IPS-18a (cell line): ENCODE data around the gene DOCK10.

Experiments
- H3K27ac ChIP-seq: one replicate; pipeline ENCODE4 v1.5.1; 2013; ENCODE audit warnings: low read length
- H3K27me3 ChIP-seq: one replicate; pipeline ENCODE4 v1.6.1; 2013; ENCODE audit warnings: mild to moderate bottlenecking, low read length; ENCODE audit not compliant: control insufficient read depth, insufficient read depth
- H3K36me3 ChIP-seq: one replicate; pipeline ENCODE4 v1.6.1; 2013; ENCODE audit warnings: low read depth, low read length; ENCODE audit not compliant: control insufficient read depth
- H3K4me1 ChIP-seq: one replicate; pipeline ENCODE4 v1.6.1; 2013; ENCODE audit warnings: low read depth, low read length; ENCODE audit not compliant: control insufficient read depth
- H3K4me3 ChIP-seq: one replicate; pipeline ENCODE4 v1.5.1; 2013; ENCODE audit warnings: low read length
- H3K9ac ChIP-seq: one replicate; pipeline ENCODE4 v1.6.1; 2013; ENCODE audit warnings: mild to moderate bottlenecking, low read length, moderate library complexity
- H3K9me3 ChIP-seq: one replicate; pipeline ENCODE4 v1.6.1; 2013; ENCODE audit warnings: low read depth, low read length; ENCODE audit not compliant: control insufficient read depth

The DOCK10 gene

DNA sequence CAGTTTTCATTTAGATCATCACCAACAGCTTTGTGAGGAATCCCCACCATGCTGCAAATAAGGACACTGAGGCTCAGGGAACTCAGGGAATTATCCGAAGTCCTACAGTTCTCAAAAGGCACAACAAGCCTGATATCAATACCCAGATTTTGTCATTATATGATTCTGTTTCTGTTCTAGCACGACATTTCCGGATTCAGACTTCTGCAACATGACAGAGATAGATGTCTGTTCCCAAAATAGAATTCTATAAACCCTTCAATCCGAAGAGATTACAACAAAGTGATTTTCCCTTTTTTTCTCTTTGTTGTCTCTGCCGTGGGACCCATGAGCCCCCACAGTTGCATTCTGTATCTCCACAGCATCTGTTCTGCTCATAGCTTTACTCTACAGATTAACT, 72.0 kb downstream of the DOCK10 start:
- Histone ChIP-seq H3K4me3 (no peak overlapping the region), H3K27ac (no peak overlapping the region), H3K36me3 (no peaks in the 10 kb centered on the region), H3K9me3 (no peaks in the 10 kb centered on the region), H3K9ac (no peak overlapping the region), H3K27me3 (no peaks in the 10 kb centered on the region), H3K4me1 (no peaks in the 10 kb centered on the region)

DNA sequence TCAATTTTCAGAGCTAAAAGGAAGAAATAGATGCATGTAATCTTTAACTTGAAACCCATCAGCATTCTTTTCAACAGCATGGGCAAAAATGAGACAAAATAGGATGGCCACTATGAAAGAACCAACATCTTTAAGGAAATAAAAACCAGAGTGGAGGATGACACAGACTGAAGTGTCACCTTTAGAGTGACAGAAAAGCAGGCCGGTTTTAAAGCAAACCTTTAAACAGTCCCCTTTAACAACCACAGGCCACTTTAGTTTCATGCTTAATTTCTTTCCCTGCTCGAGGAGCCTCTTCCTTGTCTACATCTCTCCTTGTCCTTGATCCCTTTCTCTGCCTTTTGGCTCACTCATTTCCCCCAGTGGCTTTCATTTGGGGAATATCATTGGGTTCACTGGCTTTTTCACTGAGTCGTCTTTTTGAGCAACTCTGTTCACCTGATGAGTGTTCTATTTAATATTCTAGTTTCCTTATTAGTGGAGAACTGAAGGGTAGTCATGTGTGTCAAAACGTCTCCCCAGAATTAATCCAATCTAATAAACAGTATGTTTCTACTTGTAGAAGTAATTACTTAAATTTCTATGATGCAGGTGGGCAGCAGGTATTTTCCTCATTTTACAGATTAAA, 72.5 kb downstream of the DOCK10 start:
- Histone ChIP-seq H3K27me3 (no peaks in the 10 kb centered on the region), H3K36me3 (no peaks in the 10 kb centered on the region), H3K9me3 (no peaks in the 10 kb centered on the region), H3K9ac (no peak overlapping the region), H3K4me3 (no peak overlapping the region), H3K27ac (no peak overlapping the region), H3K4me1 (no peaks in the 10 kb centered on the region)

DNA sequence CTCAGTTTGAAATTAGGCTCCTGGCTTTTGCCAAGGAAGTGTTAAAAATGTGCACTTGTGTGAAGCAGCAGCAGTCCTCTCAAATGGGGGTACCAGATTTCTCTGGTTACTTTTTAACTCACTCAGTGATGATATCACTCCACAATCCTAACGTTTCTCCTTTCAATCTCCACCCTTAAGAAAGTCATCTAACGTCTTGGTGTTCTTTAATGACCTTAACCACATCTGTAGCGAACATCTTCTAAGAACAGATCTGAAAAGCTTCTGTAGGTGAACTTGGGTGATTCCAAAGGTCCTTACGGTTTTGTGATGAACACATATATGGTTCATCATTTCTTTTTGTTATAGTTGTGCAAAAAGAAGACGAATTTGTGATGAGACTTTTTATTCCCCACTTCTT, 73.2 kb downstream of the DOCK10 start:
- no peaks in the 10 kb centered on the region for H3K9me3 ChIP-seq
- no peaks in the 10 kb centered on the region for H3K36me3 ChIP-seq
- H3K9ac ChIP-seq = no peak overlapping the region
- no peak overlapping the region for H3K27ac ChIP-seq
- no peak overlapping the region for H3K4me3 ChIP-seq
- H3K4me1 ChIP-seq = no peaks in the 10 kb centered on the region
- H3K27me3 ChIP-seq = no peaks in the 10 kb centered on the region

DNA sequence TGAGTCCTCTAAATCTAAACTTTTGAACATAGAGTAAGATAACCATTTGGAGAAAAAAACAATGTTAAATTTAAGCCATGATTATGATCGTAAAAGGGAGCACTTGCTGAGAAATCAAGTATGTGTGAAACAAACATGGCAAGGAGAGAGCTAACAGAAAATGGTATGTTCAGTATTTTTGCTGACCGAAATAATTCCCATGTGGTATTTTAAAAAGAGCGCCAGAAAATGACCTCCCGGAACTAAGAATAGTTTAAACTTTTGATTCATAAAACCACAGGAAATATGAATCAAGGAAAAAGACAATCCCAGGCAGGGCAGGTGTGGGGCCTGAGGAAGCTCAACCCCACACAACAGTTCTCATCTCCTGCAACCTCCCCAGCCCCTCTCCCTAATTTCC, 74.2 kb downstream of the DOCK10 start:
- Histone ChIP-seq H3K4me3 (no peak overlapping the region), H3K9me3 (no peaks in the 10 kb centered on the region), H3K4me1 (no peaks in the 10 kb centered on the region), H3K27ac (no peak overlapping the region), H3K27me3 (no peaks in the 10 kb centered on the region), H3K36me3 (no peaks in the 10 kb centered on the region), H3K9ac (no peak overlapping the region)

DNA sequence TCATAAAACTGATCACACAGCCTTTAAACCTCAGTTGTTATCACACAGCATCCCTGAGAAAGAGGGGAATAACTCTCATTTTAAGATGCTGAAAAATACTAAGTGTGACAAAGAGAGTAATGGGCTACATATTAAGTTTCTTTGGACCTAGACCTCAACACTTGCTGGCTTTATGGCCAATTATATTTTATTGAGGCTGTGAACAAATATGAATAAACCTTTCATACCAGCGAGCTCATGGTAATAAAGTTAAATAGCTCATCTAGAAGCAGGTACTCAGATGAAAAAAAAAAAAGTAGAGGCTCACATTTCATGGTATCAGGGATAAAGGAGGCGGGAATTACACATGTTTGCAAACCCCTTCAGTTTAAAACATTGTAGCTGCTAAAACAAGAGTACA, 75.7 kb downstream of the DOCK10 start:
- Histone ChIP-seq H3K9me3 (no peaks in the 10 kb centered on the region), H3K4me3 (no peak overlapping the region), H3K27me3 (no peaks in the 10 kb centered on the region), H3K4me1 (no peaks in the 10 kb centered on the region), H3K36me3 (no peaks in the 10 kb centered on the region), H3K9ac (no peak overlapping the region), H3K27ac (no peak overlapping the region)

DNA sequence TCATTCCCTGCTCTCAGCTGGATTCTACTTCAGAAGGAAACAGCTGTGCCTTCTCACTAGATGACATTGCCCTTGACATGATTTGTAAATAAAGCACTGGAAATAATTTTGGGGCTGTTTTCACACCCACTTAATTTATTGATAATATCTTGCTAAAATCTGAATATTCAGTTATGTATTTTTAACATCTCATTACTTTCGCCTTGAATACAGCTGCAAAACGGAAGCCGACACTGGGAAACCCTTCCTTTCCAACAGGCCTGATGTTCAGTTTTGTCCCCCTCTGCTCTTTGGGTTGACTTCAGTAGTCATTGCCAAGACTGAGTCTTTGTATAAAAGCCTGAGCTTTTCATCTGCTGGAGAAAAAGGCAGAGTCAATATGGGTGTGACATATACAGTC, 82.7 kb downstream of the DOCK10 start:
- Histone ChIP-seq H3K4me1 (no peaks in the 10 kb centered on the region), H3K36me3 (no peaks in the 10 kb centered on the region), H3K9me3 (no peaks in the 10 kb centered on the region), H3K9ac (no peak overlapping the region), H3K27me3 (no peaks in the 10 kb centered on the region), H3K27ac (no peak overlapping the region), H3K4me3 (no peak overlapping the region)

DNA sequence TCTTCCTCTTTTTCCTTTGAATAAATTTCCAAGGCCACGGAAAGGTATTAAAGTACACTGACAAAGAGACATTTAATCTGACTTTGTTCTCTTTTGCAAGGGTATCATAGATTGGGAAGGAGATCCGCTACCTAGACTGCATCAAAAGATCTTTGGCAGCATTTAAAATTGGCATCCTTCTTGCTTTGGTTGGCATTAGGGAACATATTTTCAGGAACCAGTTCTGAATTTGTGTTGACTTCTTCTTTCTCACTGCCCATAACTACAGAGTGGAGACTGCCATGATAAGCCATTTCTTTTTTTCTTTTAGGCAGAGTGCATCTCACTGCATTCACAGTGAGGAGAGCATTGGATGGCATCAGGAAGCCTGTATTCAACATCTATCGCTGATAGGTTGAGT, 83.4 kb downstream of the DOCK10 start:
- H3K4me1 ChIP-seq = no peaks in the 10 kb centered on the region
- H3K27me3 ChIP-seq = no peaks in the 10 kb centered on the region
- no peaks in the 10 kb centered on the region for H3K9me3 ChIP-seq
- no peak overlapping the region for H3K4me3 ChIP-seq
- no peak overlapping the region for H3K9ac ChIP-seq
- H3K36me3 ChIP-seq = no peaks in the 10 kb centered on the region
- no peak overlapping the region for H3K27ac ChIP-seq

DNA sequence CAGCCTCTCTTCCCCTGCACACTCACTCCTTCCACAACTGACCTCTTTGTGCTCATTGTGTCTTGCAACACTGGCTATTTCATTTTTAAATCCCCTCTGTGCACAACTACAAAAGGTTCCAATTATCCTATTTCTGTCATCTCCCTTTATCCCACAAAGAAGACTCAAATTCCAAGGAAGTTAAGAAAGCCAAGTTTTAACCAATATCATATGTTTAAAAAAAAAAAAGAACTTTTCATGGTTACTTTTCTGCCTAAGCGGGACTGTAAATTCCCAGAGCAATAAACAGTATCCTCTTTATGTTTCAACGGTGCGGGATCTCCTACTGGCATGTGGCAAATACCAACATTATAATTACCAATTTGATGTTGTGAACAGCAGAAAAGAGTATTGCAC, 83.8 kb downstream of the DOCK10 start:
- Histone ChIP-seq H3K4me3 (no peak overlapping the region), H3K9ac (no peak overlapping the region), H3K27me3 (no peaks in the 10 kb centered on the region), H3K36me3 (no peaks in the 10 kb centered on the region), H3K4me1 (no peaks in the 10 kb centered on the region), H3K9me3 (no peaks in the 10 kb centered on the region), H3K27ac (no peak overlapping the region)

DNA sequence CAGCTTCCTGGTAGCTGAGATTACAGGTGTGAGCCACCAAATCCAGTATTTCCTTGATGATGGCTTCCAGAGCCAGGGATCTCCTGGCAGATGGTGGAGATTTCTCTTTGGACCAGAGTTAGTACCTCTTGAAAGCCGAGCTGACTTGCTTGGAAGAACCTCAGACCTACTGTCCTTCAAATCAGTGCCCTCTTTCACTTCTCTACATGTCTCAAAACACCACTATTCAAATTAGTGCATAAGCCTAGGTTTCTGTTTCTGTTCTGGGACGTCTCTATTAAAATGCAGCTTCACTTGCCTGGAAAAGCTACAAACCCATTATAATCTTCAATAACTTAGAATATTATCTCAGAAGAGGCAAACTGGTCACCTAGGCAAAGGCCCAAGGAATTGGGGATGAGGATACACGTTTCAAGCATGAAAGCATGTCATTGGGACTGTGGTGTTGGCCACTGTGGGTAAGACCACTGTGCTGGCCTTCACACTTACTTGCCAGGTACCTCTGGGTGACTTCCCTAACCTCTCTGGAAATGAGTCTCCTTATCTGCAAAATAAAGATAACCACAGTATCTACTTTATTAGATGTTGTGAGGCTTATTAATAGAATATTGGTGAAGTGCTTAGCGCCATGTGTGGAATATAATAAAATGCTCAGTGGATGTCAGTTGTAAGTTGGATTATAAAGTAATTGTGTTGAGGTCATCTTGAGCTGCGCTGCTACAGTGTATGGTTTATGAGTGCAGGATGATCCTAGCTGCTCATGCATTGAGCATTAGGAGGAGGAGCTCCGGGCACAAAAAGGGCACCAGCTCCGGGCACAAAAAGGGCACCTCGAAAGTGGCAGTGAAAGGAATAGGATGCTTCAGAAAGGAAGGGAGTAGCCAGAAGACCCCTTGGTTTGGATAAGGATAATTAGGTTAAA, 84.5 kb downstream of the DOCK10 start:
- Histone ChIP-seq H3K9me3 (no peaks in the 10 kb centered on the region), H3K4me1 (no peaks in the 10 kb centered on the region), H3K27me3 (no peaks in the 10 kb centered on the region), H3K4me3 (no peak overlapping the region), H3K36me3 (no peaks in the 10 kb centered on the region), H3K27ac (no peak overlapping the region), H3K9ac (no peak overlapping the region)

DNA sequence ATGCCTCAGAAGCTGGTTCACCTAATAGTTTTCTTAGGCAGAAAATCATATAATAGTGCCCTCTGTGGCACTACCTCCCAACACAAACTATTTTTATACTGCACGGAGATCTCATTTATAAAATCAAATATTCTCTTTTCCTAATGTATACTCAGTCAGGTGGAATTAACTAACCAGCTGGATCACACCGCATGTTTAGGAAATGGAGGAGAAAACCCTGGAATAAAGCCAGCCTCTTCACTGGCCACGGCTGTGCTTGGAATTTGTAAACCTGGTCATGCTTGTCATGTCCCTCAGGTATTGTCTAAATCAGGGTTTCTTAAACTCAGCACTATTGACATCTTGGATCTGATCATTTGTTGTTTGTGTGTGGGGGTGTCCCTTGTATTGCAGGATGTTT, 85.6 kb downstream of the DOCK10 start:
- Histone ChIP-seq H3K4me3 (no peak overlapping the region), H3K36me3 (no peaks in the 10 kb centered on the region), H3K27ac (no peak overlapping the region), H3K27me3 (no peaks in the 10 kb centered on the region), H3K4me1 (no peaks in the 10 kb centered on the region), H3K9ac (no peak overlapping the region), H3K9me3 (no peaks in the 10 kb centered on the region)

DNA sequence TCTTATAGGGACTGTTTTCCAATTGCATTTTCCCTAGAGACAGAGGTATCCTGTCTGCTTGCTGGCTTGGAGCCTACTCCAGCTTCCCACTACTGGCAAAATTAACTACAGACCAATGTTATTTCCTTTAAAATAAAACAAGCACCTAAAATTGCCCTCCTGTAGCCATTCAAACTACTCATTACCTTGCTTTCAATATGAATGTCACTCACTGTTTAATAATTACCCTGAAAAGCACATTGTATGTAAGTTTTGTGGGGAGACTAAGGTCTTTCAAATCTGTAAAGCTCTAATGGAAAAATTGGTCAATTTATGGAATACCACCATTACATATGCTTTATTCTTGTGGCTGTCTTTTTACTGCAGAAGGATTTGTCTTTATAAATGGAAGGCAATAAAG, 87.3 kb downstream of the DOCK10 start:
- no peak overlapping the region for H3K27ac ChIP-seq
- no peak overlapping the region for H3K9ac ChIP-seq
- no peaks in the 10 kb centered on the region for H3K4me1 ChIP-seq
- no peaks in the 10 kb centered on the region for H3K36me3 ChIP-seq
- H3K27me3 ChIP-seq = no peaks in the 10 kb centered on the region
- no peak overlapping the region for H3K4me3 ChIP-seq
- H3K9me3 ChIP-seq = no peaks in the 10 kb centered on the region
